NCI-H1105 (cell line): ENCODE measurements around the gene DAGLB.
"Not testable (repeated sequence)": the region's sequence is repeated elsewhere in the genome, so short reads cannot be mapped to it uniquely, and the experiment has no call there.

Source experiments
- DNase-seq: peaks from one replicate; lab custom pipeline; 2025; lab: John Stamatoyannopoulos, UW

The DAGLB gene

GRCh38 chr7:6430271-6430940, 17.3 kb downstream of the DAGLB start:
- no peak for DNase-seq

- DNase-seq: no peak
Measured at GRCh38 chr7:6425948-6426347, 21.8 kb downstream of the DAGLB start.

GRCh38 chr7:6423942-6424701, 23.6 kb downstream of the DAGLB start:
- DNase-seq: no peak

- no peak for DNase-seq
Measured at GRCh38 chr7:6422926-6423632, 24.7 kb downstream of the DAGLB start.

- no peak for DNase-seq
Measured at GRCh38 chr7:6422095-6422494, 25.7 kb downstream of the DAGLB start.

GRCh38 chr7:6420680-6421079, 27.1 kb downstream of the DAGLB start:
- DNase-seq: no peak

- no peak for DNase-seq
Measured at GRCh38 chr7:6419310-6419773, 28.4 kb downstream of the DAGLB start.

- no peak for DNase-seq
Measured at GRCh38 chr7:6417408-6417807, 30.3 kb downstream of the DAGLB start.

- no peak for DNase-seq
Measured at GRCh38 chr7:6416516-6417145, 31.1 kb downstream of the DAGLB start.

- DNase-seq: no peak
Measured at GRCh38 chr7:6413637-6414036, 34.1 kb downstream of the DAGLB start.

GRCh38 chr7:6409944-6410693, 37.6 kb downstream of the DAGLB start:
- no peak for DNase-seq

GRCh38 chr7:6409091-6409490, 38.7 kb downstream of the DAGLB start:
- no peak for DNase-seq

- DNase-seq: no peak
Measured at GRCh38 chr7:6407434-6407833, 40.3 kb downstream of the DAGLB start.

GRCh38 chr7:6406121-6406520, 41.6 kb downstream of the DAGLB start:
- no peak for DNase-seq

- no peak for DNase-seq
Measured at GRCh38 chr7:6403907-6404306, 43.8 kb downstream of the DAGLB start.

- DNase-seq: no peak
Measured at GRCh38 chr7:6402741-6403140, 45.0 kb downstream of the DAGLB start.

- DNase-seq: no peak
Measured at GRCh38 chr7:6402041-6402440, 45.7 kb downstream of the DAGLB start.

- no peak for DNase-seq
Measured at GRCh38 chr7:6401536-6401935, 46.2 kb downstream of the DAGLB start.

- DNase-seq: not testable (repeated sequence)
Measured at GRCh38 chr7:6400243-6401105, 47.3 kb downstream of the DAGLB start.

- DNase-seq: no peak
Measured at GRCh38 chr7:6399351-6399750, 48.4 kb downstream of the DAGLB start.

- DNase-seq: no peak
Measured at GRCh38 chr7:6398943-6399342, 48.8 kb downstream of the DAGLB start.
